WI38 (cell line): ENCODE results near the gene SLC18A2.

ENCODE experiments used
- H3K4me3 ChIP-seq: 2 replicates; pipeline ENCODE4 v1.5.1; 2011; ENCODE audit warnings: low read depth, mild to moderate bottlenecking, control low read depth, low read length
- TF ChIP-seq, protein P1 (sequence below): IDR thresholded peaks from 2 replicates; pipeline ENCODE4 v1.5.1; 2012; ENCODE audit warnings: low read depth, mild to moderate bottlenecking, control low read depth, low read length

Gene SLC18A2

DNA sequence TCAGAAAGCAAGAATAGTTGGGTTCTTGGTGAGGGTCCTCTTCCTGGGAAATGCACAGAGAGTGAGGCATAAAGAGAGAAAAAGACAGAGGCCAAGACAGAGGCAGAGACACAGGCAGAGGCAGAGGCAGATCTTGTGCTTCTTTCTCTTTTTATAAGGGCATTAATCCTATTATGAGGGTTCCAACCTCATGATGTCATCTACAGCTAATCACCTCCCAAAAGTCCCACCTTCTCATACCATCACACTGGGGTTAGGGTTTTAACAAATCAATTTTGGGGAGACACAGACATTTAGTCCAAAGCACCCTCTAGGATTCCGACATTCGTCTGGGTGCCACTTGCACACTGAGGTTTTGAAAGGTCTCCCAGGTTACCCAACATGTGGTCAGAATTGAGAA, 25.8 kb upstream of the SLC18A2 start:
- no peak overlapping the region for H3K4me3 ChIP-seq
- TF ChIP-seq, protein P1, sequence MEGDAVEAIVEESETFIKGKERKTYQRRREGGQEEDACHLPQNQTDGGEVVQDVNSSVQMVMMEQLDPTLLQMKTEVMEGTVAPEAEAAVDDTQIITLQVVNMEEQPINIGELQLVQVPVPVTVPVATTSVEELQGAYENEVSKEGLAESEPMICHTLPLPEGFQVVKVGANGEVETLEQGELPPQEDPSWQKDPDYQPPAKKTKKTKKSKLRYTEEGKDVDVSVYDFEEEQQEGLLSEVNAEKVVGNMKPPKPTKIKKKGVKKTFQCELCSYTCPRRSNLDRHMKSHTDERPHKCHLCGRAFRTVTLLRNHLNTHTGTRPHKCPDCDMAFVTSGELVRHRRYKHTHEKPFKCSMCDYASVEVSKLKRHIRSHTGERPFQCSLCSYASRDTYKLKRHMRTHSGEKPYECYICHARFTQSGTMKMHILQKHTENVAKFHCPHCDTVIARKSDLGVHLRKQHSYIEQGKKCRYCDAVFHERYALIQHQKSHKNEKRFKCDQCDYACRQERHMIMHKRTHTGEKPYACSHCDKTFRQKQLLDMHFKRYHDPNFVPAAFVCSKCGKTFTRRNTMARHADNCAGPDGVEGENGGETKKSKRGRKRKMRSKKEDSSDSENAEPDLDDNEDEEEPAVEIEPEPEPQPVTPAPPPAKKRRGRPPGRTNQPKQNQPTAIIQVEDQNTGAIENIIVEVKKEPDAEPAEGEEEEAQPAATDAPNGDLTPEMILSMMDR, result no peak

DNA sequence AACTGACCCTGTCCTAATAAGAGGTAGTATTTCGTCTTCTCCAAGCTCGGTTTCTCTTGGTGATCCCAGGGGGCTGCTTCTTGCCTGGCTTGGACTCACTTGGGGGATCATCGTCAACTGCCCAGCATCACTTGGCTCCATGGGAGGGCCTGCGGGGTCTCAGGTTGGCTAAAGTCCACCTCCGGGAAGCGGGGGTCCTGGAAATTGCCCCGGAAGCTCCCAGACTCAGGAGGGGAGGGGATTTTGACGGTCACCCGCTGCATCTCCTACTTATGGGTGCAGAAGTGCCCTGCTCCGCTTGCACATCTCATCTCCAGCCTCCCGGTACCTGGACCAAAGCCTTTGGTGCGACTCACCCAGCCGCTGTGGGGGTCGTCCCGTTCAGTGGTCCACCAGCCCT, 24.9 kb upstream of the SLC18A2 start:
- H3K4me3 ChIP-seq, result no peak overlapping the region
- TF ChIP-seq, protein P1, result no peak

DNA sequence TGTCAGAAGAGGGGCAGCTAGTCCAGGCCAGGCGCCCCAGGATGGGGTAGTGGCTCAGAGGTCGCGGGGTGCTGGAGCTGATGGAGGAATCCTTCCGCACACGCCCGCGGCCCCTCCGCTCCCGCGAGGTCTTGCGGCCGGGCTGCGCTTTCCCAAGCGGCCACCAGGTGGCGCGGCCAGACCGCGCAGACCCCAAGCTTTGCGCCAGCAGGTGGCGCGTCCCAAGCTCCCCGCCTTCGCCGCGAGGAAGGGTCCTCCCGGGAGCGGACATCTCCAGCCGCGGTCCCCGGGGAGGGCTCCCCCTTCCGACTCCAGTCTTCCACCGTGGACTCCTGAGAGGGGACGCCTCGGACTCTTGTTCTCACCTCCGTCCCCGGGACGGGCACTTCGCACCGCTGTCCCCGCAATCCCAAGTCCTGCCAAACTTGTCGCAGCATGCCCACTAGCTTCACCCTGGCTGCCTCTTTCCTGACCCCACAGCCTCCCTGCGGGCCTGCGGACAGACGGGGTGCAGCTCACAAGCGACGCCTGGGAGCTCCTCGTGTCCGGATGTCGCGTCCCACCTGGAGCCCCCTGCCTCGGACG, 24.2 kb upstream of the SLC18A2 start:
- peak overlapping the region; percentile 56 for H3K4me3 ChIP-seq
- TF ChIP-seq, protein P1, result peak; percentile 100

DNA sequence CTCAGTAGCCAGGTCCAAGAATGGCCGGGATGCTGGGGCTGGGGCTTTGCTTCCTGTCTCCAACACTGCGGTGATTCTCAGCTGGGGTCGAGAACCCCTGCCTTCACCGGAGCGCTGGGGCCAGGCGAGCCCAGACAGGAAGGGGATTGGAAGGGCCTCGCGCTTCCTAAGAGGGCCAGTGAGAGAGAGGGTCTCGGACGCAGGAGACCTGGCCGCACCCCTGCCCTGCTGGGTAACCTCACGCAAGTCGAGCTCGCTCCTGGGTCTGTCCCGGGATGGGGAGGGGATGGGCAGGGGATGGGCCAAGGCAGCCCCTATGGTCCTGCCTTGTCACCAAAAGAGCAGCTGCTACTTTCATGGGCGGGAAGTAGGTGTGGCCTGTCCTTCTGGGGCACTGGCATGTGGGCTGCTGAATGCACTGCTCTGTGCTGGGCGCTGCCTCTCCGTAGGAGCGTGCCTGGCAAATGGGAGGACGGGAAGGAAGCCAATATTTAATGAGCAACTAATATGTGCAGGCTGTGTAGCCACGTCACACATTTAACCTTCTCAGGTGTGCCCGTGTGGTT, 23.6 kb upstream of the SLC18A2 start:
- peak overlapping the region; percentile 56 for H3K4me3 ChIP-seq
- TF ChIP-seq, protein P1, result no peak

DNA sequence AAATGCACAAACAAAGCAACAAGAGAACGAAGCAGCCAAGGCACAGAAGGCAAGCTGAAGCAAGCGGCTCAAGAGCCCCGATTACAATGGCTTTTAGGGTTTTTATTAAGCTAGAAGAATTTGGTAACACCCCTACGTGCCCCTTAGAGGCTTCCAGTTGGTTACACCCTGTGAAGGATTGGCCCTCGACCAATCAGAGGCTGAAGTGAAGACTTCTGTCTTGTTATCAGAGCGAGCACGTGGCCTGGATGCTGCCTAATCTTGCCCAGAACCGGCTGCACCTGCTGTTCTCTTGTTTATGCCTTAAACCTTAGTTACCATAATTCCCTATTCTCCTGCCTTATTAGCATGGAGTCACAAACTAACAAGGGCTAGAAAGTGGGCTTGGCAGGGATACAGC, 22.3 kb upstream of the SLC18A2 start:
- no peak overlapping the region for H3K4me3 ChIP-seq
- TF ChIP-seq, protein P1, result no peak

DNA sequence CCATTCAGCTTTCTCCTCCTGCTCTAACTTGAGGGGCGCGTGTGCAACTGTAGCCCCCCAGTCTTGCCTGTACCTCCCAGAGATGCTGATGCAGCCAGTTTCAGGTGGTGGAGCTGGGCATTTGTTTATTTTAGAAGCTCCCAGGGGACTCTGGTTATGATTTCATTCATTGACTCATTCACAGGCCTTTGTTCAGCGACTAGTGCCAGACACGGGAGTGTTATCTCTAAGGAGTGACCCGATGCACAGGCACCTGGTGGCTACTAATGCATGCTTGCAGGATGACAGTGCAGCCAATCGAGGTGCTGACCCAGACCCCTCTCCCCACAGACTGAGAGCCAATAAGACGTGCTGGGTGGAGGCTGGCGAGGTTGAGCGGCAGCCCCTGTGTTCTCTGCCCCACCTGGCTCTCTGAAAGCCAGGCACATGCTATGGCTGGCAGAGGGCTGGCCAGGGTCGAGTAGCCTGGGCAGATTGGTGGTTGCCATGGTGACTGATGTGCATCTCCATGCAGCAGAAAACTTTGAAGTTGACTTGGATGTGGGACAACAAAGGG, 19.7 kb upstream of the SLC18A2 start:
- H3K4me3 ChIP-seq, result no peak overlapping the region
- TF ChIP-seq, protein P1, result no peak

DNA sequence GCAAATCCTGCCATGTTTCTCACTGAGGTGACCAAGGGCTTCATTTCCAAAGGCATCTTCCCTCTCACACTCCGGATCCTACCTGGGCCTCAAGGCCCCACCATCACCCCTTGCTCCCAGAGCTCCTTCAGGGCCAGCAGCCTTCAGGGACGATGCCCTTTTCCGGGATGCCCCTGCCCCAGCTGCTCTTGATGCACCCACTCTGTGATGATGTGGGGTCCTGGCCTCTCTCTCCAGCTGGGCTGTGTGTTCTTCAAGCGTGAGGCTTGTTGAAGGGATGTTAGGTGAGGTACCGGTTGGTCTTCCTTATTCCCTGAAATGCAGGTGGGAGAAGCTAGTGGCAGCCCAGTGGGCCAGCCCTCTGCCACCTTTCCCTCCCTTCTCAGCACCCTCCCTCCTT, 18.4 kb upstream of the SLC18A2 start:
- TF ChIP-seq, protein P1, result no peak
- H3K4me3 ChIP-seq, result no peak overlapping the region
